ENCODE measurements around the gene BBS10.
"Not testable (repeated sequence)": the region's sequence is repeated elsewhere in the genome, so short reads cannot be mapped to it uniquely, and the experiment has no call there.

Gene BBS10

GRCh38 chr12:76329159-76329558 is 19.1 kb downstream of the BBS10 start:
- no peak for DNase-seq

- DNase-seq: not testable (repeated sequence)
Observed at GRCh38 chr12:76319595-76320319, 28.5 kb downstream of the BBS10 start.

GRCh38 chr12:76318773-76319594 is 29.2 kb downstream of the BBS10 start:
- DNase-seq: no peak

- no peak for DNase-seq
Observed at GRCh38 chr12:76317976-76318375, 30.2 kb downstream of the BBS10 start.

DNA sequence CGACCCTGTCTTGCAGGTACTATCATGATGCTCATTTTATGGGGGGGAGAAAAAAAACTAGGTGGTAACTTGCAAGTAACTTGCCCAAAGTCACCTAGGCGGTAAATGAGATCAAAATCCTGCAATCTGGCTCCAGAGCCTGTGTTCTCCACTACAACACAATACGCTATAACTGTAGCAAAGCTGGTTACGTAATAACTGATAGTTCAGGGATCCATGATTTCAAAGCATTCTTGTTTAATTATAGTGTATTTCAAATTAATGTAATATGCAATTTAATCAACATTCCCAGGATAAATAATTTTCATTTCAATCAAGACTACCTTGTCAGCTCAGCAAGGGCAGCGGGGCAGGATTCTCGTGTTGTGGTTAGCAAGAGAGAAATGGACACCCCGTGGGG is 31.7 kb downstream of the BBS10 start:
- no peak for DNase-seq

- DNase-seq: no peak
Observed at GRCh38 chr12:76313299-76313698, 34.9 kb downstream of the BBS10 start.

DNA sequence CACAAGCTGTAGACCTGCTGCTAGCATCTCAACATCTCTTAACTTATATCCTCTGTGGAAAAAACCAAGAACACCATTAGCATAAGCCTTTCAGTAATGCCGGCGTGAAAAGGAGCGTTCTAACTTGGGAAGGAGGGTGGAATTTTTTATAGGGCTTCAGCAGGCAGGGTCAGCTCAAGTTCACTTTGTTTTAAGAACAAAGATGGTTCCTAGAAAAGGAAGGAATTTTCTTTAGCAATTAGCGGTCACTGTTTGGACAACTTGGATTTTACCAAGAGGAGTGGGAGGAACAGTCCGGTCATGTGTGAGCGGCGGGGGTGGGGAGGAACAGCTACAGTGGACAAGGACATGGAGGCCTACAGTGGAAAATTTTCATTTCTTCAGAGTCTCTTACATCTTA is 35.9 kb downstream of the BBS10 start:
- no peak for DNase-seq

GRCh38 chr12:76311796-76312195 is 36.4 kb downstream of the BBS10 start:
- no peak for DNase-seq

GRCh38 chr12:76310110-76310509 is 38.1 kb downstream of the BBS10 start:
- DNase-seq: no peak

GRCh38 chr12:76308866-76309265 is 39.3 kb downstream of the BBS10 start:
- DNase-seq: no peak

DNA sequence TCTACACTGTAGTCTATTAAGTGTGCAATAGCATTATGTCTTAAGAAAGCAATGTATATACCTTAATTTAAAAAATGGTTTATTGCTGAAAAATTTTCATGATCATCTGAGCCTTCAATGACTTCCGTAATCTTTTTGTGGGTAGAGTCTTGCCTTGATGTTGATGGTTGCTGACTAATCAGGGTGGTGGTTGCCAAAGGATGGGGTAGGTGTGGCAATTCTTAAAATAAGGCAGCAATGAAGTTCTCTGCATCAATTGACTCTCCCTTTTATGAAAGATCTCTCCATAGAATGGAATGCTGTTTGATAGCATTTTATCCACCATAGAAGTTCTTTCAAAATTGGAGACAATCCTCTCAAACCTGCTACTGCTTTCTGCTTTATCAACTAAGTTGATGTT is 41.1 kb downstream of the BBS10 start:
- DNase-seq: no peak

DNA sequence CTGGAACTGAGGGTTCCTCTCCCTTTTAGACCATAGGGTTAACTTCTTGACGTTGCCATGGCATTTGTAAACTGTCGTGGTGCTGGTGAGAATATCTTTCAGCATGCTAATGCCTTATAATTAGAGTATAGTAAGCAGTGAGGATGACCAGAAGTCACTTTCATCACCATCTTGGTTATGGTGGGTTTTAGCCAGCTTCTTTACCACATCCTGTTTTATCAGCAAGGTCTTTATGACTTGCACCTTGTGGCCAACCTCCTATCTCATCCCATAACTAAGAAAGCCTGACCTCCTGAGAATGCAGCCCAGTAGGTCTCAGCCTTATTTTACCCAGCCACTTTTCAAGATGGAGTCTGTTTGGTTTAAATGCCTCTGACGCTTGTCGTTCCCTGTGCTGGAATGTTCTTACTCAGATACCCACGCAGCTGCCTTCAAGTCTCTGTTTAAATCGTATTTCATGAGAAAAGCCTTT is 44.2 kb downstream of the BBS10 start:
- DNase-seq: no peak

GRCh38 chr12:76303365-76303764 is 44.9 kb downstream of the BBS10 start:
- no peak for DNase-seq

GRCh38 chr12:76300297-76300665 is 47.9 kb downstream of the BBS10 start:
- no peak for DNase-seq

GRCh38 chr12:76299536-76300296 is 48.5 kb downstream of the BBS10 start:
- DNase-seq: no peak
